ENCODE data around the gene TMEM59. TPM values are rescaled to one million over a fixed set of nuclear protein-coding genes. Genes with fewer than 3 reads are reported as not detected.

The TMEM59 gene
- total and polyA plus RNA-seq, 3 donors from 2014 or later: 209 to 338 (median 289) TPM

DNA sequence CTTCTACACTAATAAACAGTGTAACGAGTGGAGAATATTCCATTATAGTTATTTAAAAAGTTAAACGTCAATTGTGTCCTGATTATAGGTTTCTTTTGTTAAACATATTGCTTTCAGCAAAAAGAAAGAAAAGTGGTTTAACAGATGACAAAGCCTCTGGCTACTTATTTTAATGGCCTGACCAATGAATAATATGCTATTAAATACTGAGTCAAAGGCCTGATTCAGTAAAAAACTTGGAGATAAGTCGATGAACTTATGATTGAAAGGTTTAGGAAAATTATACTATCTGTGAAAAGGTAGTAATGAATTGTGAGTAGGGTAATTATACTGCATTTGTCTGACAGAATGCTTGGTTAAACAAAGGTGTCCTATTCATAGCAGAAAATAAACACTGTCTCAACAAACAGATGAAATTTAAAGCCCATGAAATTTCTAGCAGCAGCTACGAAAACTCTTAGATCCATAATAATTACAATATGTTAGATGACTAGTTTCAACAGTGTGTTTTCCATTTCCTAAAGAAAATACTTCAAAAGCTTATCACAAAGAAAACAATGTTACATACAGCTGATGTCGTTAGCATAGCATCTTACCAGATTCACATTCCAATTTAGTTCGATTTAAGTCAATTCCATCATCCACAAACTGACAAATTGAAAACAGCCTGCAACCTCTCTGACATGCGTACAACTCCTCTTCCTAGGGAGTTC is 6.2 kb downstream of the TMEM59 start:
- intact Hi-C loops (cut with DNase I; ENCODE audit: low total_unique reads): no loop called here

DNA sequence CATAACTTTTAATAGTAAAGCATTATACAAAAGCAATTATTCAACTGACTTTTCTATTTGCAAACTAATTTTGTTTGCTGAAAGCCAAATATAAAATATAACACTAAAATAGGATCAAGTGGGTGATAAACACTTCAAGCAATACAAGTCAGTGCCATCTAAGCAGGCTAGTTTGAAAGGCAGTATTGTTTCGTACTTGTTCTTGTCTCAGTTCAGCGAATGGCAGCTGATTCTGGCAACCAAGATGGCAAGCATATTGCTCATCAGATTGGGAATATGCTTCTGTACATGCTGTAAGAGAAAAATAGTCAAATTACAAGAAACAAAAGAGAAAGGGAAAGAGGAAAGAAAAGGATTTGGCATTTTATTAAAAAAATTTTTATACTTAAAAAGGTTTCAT is 7.5 kb downstream of the TMEM59 start:
- H3K27ac ChIP-seq: no peak overlapping the region
- no peaks in the 10 kb centered on the region for H3K27me3 ChIP-seq
- no peaks in the 10 kb centered on the region for H3K36me3 ChIP-seq (ENCODE audit: low read depth, missing control alignments)
- H3K9me3 ChIP-seq: no peaks in the 10 kb centered on the region
- WGBS, 2 donors: 74 to 82% methylated on average over 2 of the region's 2 CpGs
- intact Hi-C loops (cut with DNase I; ENCODE audit: low total_unique reads): no loop called here
- H3K4me1 ChIP-seq: peaks cover 18% of the 10 kb centered on the region
- DNase-seq: no peak
- H3K4me3 ChIP-seq: no peak overlapping the region
- TF ChIP-seq POLR2A (IDR thresholded peaks at IDR 0.05): no peak
- TF ChIP-seq, protein P1, sequence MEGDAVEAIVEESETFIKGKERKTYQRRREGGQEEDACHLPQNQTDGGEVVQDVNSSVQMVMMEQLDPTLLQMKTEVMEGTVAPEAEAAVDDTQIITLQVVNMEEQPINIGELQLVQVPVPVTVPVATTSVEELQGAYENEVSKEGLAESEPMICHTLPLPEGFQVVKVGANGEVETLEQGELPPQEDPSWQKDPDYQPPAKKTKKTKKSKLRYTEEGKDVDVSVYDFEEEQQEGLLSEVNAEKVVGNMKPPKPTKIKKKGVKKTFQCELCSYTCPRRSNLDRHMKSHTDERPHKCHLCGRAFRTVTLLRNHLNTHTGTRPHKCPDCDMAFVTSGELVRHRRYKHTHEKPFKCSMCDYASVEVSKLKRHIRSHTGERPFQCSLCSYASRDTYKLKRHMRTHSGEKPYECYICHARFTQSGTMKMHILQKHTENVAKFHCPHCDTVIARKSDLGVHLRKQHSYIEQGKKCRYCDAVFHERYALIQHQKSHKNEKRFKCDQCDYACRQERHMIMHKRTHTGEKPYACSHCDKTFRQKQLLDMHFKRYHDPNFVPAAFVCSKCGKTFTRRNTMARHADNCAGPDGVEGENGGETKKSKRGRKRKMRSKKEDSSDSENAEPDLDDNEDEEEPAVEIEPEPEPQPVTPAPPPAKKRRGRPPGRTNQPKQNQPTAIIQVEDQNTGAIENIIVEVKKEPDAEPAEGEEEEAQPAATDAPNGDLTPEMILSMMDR (IDR thresholded peaks at IDR 0.05): no peak

More for the DNA sequence above, 6.2 kb downstream of the TMEM59 start:
- Histone ChIP-seq H3K36me3 (ENCODE audit: low read depth, missing control alignments) (no peaks in the 10 kb centered on the region), H3K27ac (no peak overlapping the region), H3K9me3 (no peaks in the 10 kb centered on the region), H3K4me1 (peaks cover 31% of the 10 kb centered on the region), H3K27me3 (no peaks in the 10 kb centered on the region), H3K4me3 (no peak overlapping the region)
- DNase-seq: no peak
- WGBS, 2 donors: 63 to 67% methylated on average over 7 of the region's 7 CpGs
- TF ChIP-seq, protein P1 (IDR thresholded peaks at IDR 0.05): no peak
- no peak for TF ChIP-seq POLR2A (IDR thresholded peaks at IDR 0.05)

DNA sequence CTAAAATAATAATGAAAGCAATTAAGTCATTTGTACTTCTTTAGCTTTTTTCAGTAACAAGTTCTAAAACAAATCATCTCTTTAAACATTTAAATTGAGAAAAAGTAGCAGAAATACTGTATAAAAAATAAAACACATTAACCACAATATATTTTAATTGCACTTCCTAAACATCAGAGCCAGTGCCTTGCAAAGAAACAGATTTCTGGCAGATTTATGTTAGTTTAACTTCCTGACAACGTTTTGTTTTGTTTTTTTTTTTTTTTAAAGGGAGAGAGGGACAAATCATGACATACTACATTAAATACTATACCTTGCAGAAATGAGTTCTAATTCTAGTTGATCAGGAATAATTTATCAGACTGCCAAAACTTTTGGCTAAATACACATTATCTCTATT is 11.2 kb downstream of the TMEM59 start:
- DNase-seq: no peak
- intact Hi-C loops (cut with DNase I; ENCODE audit: low total_unique reads): no loop called here
- Histone ChIP-seq H3K36me3 (ENCODE audit: low read depth, missing control alignments) (no peaks in the 10 kb centered on the region), H3K4me1 (peaks cover 3% of the 10 kb centered on the region), H3K27me3 (no peaks in the 10 kb centered on the region), H3K4me3 (no peak overlapping the region), H3K27ac (no peak overlapping the region), H3K9me3 (no peaks in the 10 kb centered on the region)
- WGBS, 2 donors: 28 to 29% methylated on average over 1 of the region's 1 CpG
- TF ChIP-seq, protein P1 (IDR thresholded peaks at IDR 0.05): no peak
- no peak for TF ChIP-seq POLR2A (IDR thresholded peaks at IDR 0.05)

DNA sequence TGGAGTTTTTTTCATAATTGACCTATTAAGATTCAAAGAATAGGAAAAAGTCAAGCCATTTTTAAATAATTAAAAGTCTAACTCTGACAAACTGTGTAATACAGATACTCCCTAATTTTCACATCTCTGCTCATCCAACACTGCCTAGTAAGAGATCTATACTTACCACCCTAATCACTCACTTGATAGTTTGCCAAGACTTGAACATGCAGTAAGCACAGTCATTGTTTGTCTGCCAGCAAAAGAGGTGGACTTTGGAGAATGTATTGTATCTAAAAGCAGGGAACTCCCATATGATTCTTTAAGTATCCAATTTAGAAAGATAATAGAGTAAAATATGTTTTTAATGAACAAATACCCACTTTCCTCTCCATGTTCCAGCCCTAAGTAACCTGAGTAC is 15.5 kb downstream of the TMEM59 start:
- H3K36me3 ChIP-seq (ENCODE audit: low read depth, missing control alignments): no peaks in the 10 kb centered on the region

More for the DNA sequence above, 15.5 kb downstream of the TMEM59 start:
- DNase-seq: peak; percentile 45
- H3K27ac ChIP-seq: no peak overlapping the region
- H3K4me3 ChIP-seq: no peak overlapping the region
- no peaks in the 10 kb centered on the region for H3K27me3 ChIP-seq
- H3K4me1 ChIP-seq: no peaks in the 10 kb centered on the region
- no peak for TF ChIP-seq POLR2A (IDR thresholded peaks at IDR 0.05)
- TF ChIP-seq, protein P1 (IDR thresholded peaks at IDR 0.05): no peak
- H3K9me3 ChIP-seq: no peaks in the 10 kb centered on the region
- intact Hi-C loops (cut with DNase I; ENCODE audit: low total_unique reads): no loop called here
